Activated CD4-positive, alpha-beta T cell treated with anti-CD3 and anti-CD28 coated beads, Interleukin-2, amount 50 U/mL, for 16 hours (primary cell): ENCODE data around the gene DENND1A.
A peak's percentile ranks its signal among the peaks of the same experiment; 100 is the strongest.

ENCODE experiments used
- DNase-seq: peaks from one replicate; pipeline ENCODE4 v3.0.0-alpha.2; 2020

Gene DENND1A

DNA sequence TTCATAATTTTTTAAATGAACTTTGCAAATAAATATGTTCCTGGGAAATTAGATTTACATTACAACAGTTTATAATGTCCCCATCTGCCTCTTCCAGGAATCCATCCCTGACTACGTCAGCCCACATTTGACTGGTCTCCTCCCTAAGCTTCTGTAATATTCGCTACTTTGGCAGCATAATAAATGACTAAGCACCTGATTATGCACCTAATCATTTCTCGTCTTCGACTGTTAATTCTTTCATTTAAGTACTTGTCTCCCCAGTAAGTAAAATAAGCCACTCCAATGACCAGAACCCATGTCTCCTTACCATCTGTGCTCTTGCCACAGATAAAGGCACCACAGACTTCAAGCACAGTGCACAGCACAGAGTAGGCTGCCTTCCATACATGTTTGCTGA is 122.7 kb downstream of the DENND1A start:
- DNase-seq: no peak

GRCh38 chr9:123806829-123807228 is 123.1 kb downstream of the DENND1A start:
- no peak for DNase-seq

DNA sequence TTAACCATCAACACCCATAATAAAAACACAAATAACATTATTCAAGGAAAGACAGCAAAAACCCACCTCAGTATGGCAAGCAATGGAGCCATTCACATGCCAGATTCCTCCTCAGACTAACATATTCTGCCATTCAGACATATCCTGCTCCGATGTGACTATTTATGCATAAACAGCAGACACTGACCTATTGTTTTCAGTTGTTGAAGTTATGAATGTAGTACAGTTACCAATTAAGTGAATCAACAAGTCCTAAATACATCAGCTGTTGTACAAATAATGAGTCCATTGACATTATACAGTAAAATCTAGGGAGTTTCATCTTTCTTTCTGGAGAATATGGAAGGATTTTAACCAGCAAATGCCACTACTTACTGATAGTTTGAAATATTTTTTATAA is 131.7 kb downstream of the DENND1A start:
- no peak for DNase-seq

- no peak for DNase-seq
Observed at GRCh38 chr9:123796618-123797484, 133.1 kb downstream of the DENND1A start.

GRCh38 chr9:123796094-123796493 is 133.8 kb downstream of the DENND1A start:
- DNase-seq: peak; percentile 17

- DNase-seq: no peak
Observed at GRCh38 chr9:123795336-123795735, 134.6 kb downstream of the DENND1A start.

DNA sequence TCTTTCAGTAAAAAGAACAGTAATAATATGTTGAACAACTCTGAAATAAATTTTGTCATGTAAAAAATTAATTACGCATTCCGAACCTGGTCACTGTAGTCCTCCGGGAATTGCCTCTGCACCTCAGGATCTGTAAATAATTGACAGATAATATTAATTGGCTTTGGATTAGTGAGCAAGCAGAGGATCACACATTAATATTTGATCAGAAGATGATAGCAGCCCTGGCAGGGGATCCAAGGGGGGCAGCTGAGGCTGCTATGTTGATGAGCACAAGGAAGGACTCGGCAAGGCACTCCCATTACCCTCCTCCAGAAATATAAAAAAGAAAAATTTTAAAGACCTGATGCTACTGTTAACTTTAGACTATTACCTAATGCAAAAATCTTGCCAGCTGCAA is 137.4 kb downstream of the DENND1A start:
- no peak for DNase-seq

GRCh38 chr9:123789554-123790292 is 140.2 kb downstream of the DENND1A start:
- DNase-seq: no peak

DNA sequence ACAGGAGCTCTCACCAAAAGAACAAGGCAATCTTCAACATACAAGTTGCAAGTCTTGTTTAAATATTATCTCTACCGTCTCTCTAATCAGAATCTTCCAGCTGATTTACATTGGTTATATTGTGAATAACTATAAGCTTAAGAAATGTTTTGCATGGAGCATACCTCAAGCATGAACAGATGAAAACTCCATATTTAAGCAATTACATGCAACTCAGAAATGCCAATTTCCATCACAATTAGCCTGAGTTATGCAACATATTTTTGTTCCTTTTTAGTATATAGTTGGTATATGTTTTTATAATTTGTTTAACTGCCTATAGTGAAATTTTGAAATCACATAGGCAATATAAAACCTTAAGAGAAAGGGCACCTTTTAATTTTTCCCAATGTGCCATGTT is 142.5 kb downstream of the DENND1A start:
- no peak for DNase-seq

GRCh38 chr9:123784518-123784917 is 145.4 kb downstream of the DENND1A start:
- no peak for DNase-seq

DNA sequence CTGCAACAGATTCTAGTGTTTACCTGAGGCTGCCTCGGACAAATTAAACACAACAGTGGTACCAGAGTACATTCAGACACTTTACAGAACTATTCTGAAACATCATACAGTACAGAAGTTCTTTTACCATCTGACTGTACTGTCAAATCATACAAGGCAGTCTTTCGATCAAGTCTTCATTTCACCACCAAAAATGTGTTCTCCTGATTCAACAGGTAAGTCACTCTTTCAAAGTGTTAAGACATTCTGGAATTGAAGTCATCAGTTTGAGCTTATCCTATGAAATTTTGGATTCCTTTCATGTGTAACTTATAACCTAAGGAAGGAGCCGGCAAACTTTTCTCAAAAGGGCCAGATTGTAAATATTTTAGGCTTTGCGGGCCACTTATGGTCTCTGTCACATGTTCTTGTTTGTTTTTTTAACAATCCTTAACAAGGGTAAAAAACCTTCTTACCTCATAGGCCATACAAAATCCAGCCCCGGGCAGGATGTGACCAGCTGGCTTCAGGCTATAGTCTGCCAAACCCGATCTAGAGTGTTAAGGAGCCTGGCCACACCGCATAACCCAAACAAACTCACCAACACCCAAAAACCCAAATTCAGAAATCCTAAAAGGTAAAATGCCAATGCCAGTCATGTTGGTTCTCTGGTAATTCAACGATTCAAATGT is 151.6 kb downstream of the DENND1A start:
- no peak for DNase-seq

- no peak for DNase-seq
Observed at GRCh38 chr9:123776708-123777537, 153.0 kb downstream of the DENND1A start.

DNA sequence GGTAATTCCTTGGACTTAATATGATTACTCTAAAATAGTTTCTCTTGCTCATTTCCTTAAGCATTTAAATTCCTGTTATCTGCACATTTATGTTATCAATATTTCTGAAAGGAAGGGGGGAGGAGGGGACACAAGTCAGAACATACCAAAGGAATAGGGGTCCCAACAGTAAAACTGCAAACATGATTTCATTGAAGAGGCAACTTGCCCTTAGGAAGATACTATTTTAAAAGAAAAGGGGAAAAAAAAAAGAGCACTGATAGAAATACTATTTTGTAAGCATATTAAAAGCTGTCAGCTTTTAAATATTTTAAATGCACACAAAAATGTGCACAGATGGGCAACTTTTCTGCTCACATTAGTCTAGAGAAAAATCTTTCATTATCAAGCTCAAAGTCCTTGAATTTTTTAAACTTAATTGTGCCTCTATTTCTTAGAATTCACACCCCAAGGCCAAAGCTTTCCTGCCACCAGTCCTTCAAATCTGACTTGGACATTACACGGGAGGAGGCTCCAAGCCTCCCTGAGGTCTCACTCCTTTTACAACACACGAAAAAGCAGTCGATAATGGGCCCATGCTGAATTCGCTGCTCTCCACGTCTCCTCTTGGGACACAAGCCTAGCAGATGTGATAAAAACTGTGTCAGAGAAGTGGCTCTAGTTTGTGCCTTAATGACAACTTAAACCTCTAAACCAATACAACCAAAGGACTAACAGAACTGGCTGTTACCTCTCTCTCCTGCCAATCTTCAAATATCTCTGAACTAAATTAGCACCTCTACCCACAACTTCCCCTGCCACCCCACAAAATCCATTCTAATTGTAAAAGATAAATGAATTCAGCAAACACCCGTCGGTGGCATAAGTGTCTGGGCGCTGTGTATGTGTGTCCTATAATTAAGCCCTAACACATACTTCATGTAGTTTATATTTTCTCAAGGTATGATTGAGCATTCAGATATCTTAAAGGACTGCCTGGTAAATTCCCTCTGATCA is 154.3 kb downstream of the DENND1A start:
- no peak for DNase-seq

GRCh38 chr9:123773783-123774182 is 156.1 kb downstream of the DENND1A start:
- DNase-seq: no peak

DNA sequence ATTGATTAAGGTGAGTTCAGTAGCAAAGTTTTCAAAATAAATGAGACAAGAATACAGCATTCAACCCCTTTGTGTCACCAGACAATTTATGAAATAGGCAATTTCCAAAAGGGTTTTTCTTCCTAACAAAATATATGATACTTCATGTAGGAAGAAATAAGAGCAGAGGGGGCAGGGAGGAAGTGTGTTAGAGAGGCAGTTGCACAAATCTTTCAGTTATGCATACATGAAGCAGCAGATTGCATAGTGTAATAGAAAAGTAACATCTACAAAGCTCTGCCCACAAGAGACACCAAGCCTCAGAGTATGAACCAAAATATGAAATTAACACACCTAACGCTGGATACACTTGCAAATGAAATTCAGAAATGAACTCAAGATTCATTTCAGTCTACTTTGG is 157.0 kb downstream of the DENND1A start:
- no peak for DNase-seq

- DNase-seq: no peak
Observed at GRCh38 chr9:123772374-123772773, 157.6 kb downstream of the DENND1A start.

DNA sequence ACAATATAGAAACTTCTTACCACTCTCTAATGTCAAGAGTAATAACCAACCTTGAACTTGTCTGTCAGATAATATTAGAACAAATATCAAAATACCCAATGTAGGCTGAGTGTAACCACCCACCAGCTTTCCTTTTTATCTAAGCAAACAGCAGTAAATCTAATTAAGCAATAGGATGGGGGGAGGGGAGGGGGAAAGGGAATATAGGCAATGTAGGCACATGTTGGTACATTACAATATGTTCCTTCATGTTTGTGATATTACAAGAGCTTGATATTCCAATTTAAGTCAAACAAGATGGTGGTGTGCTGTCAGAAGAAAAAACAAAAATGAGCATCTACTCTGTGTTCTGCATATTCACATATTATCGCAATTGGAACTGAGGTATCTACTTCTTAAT is 158.2 kb downstream of the DENND1A start:
- DNase-seq: no peak

- no peak for DNase-seq
Observed at GRCh38 chr9:123769719-123770118, 160.2 kb downstream of the DENND1A start.

GRCh38 chr9:123763910-123764588 is 165.9 kb downstream of the DENND1A start:
- DNase-seq: no peak

GRCh38 chr9:123761905-123762605 is 167.9 kb downstream of the DENND1A start:
- DNase-seq: no peak
